CD4-positive, alpha-beta memory T cell (primary cell): ENCODE measurements around the gene DENND5A. TPM values are rescaled to one million over a fixed set of nuclear protein-coding genes. Genes with fewer than 3 reads are reported as not detected.

Source experiments
- CTCF ChIA-PET: fragments of 350-600 bp; sonication (Branson Sonifier 250); formaldehyde crosslinking; loops from one replicate; lab custom pipeline; 2021; ENCODE audit warnings: inconsistent platforms; ENCODE audit not compliant: partially characterized antibody; lab: Charles Lee
- POLR2A ChIA-PET: fragments of 350-600 bp; sonication (Branson Sonifier 250); formaldehyde crosslinking; loops from one replicate; lab custom pipeline; 2021; ENCODE audit not compliant: partially characterized antibody; lab: Charles Lee
- DNase-seq, 5 donors: peaks; one replicate each; pipeline versions ENCODE4 v3.0.0 to v3.0.0-alpha.2; 2020 to 2022; ENCODE audit warnings: mixed read lengths in 1 of 5
- H3K27ac ChIP-seq: one replicate; pipeline ENCODE4 v1.7.0; 2013; ENCODE audit warnings: low read depth, low read length
- H3K27me3 ChIP-seq: 2 replicates; pipeline ENCODE4 v1.7.0; 2013; ENCODE audit warnings: mild to moderate bottlenecking, low read length, moderate library complexity; ENCODE audit not compliant: insufficient read depth
- H3K36me3 ChIP-seq: 2 replicates; pipeline ENCODE4 v1.7.0; 2013; ENCODE audit warnings: mild to moderate bottlenecking, low read length, moderate library complexity; ENCODE audit not compliant: insufficient read depth
- H3K4me1 ChIP-seq: 2 replicates; pipeline ENCODE4 v1.7.0; 2013; ENCODE audit warnings: mild to moderate bottlenecking, low read length, moderate library complexity; ENCODE audit not compliant: insufficient read depth
- H3K4me3 ChIP-seq, 2 donors: one replicate each; pipeline ENCODE4 v1.7.0; 2013; ENCODE audit warnings: low read length in 2 of 2, mild to moderate bottlenecking in 1 of 2
- H3K9me3 ChIP-seq, 2 donors: one replicate each; pipeline ENCODE4 v1.7.0; 2013; ENCODE audit warnings: low read length in 2 of 2, control low read depth in 1 of 2; ENCODE audit not compliant: control insufficient read depth in 1 of 2
- H3K27ac Mint-ChIP-seq, 7 donors: one replicate each; pipeline ENCODE4 v1.8.0; 2020 to 2021; ENCODE audit warnings: mixed read lengths in 7 of 7, mild to moderate bottlenecking in 6 of 7, inconsistent platforms in 3 of 7, moderate library complexity in 3 of 7
- H3K27me3 Mint-ChIP-seq, 2 donors: one replicate each; pipeline ENCODE4 v1.8.0; 2020 to 2021; ENCODE audit warnings: mixed read lengths in 2 of 2
- H3K36me3 Mint-ChIP-seq, 2 donors: one replicate each; pipeline ENCODE4 v1.8.0; 2020 to 2021; ENCODE audit warnings: mixed read lengths in 2 of 2, inconsistent platforms in 1 of 2, mild to moderate bottlenecking in 1 of 2
- H3K4me1 Mint-ChIP-seq, 4 donors: one replicate each; pipeline ENCODE4 v1.8.0; 2020 to 2021; ENCODE audit warnings: mixed read lengths in 4 of 4, mild to moderate bottlenecking in 1 of 4
- H3K4me3 Mint-ChIP-seq, 8 donors: one replicate each; pipeline ENCODE4 v1.8.0; 2020 to 2021; ENCODE audit warnings: mixed read lengths in 8 of 8, mild to moderate bottlenecking in 7 of 8, moderate library complexity in 6 of 8, inconsistent platforms in 3 of 8
- H3K9me3 Mint-ChIP-seq, 8 donors: one replicate each; pipeline ENCODE4 v1.8.0; 2020 to 2021; ENCODE audit warnings: mixed read lengths in 8 of 8, mild to moderate bottlenecking in 5 of 8, inconsistent platforms in 3 of 8, moderate library complexity in 1 of 8
- intact Hi-C: fragments of 100-400 bp; cut with micrococcal nuclease; formaldehyde crosslinking; loops from one replicate; pipeline ENCODE4 v1.15.1; 2023
- polyA plus RNA-seq, 2 donors: library from polyadenylated mRNA; unstranded; fragments of 300-500 nt; fragmentation: Illumina TruSeq; gene quantifications; one replicate each; pipeline ENCODE4 v1.2.3, GENCODE V29; 2021
- total RNA-seq, 2 experiments: library from RNA; stranded (reverse); gene quantifications; one replicate each; pipeline ENCODE4 v1.2.3, GENCODE V29; 2021

Gene DENND5A
- total and polyA plus RNA-seq, 4 experiments from 2014 or later, result 14.5 to 61.9 (median 49.1) TPM

DNA sequence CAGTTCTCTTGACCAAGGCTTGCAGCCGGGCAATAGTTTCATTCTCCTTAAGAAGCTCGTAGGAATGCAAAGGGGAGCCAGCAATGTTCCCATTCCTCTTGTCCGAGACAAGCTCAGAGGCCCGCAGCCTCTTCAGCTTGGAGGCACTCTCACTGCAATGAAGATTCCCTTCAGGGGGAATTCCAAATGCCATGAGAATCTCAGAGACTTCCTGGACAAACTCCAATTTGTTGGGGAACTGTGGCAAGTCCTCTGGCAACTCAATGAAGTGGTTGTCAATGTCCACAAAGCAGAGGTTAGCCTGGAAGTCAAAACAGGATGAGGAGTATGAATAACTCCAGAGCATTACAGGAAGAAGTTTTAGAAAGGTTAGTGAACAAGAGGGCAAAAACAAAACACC lies 84.4 kb downstream of the DENND5A start:
- CTCF ChIA-PET, result interaction anchor here (1.3 to 1.4 kb wide), 2 partner anchors 43 to 97 kb away, joined by 3 to 6 read pairs; no protein-coding TSS in a partner anchor
- Mint-ChIP-seq H3K36me3 (peaks cover 26 to 41% of the 10 kb centered on the region in 2 donors), H3K4me3 (no peak overlapping the region), H3K27ac (peak overlapping the region in 1 of 7 donors; percentile 80), H3K4me1 (peaks cover 0 to 2% (median 0%) of the 10 kb centered on the region in 4 donors), H3K9me3 (no peaks in the 10 kb centered on the region), H3K27me3 (no peaks in the 10 kb centered on the region)
- H3K4me3 ChIP-seq, result no peak overlapping the region
- POLR2A ChIA-PET, result no interaction called here
- H3K36me3 ChIP-seq, result peaks cover 7% of the 10 kb centered on the region
- DNase-seq, result no peak
- no peak overlapping the region for H3K27ac ChIP-seq
- intact Hi-C loops, result no loop called here
- no peaks in the 10 kb centered on the region for H3K9me3 ChIP-seq
- no peaks in the 10 kb centered on the region for H3K4me1 ChIP-seq
- H3K27me3 ChIP-seq, result no peaks in the 10 kb centered on the region

DNA sequence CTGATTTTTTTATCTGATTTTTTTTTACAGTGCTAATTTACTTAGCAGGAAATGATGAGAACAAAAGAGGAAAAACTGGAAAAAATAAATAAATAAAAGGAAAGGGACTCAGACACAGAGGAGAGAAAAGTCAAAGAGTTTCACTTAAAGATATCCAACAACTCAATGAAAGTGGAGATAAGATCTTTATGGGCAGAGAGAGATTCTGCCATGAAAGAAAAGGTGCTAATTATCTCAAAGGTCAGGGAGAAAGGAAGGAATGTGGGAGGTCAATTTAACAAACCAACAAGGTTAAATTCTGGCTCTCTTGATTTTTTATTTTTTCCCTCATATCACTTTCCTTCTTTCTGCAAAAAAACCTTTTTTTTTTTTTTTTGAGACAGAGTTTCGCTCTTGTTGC lies 86.0 kb downstream of the DENND5A start:
- H3K36me3 Mint-ChIP-seq, result peaks cover 29 to 47% of the 10 kb centered on the region in 2 donors
- Histone ChIP-seq H3K27me3 (no peaks in the 10 kb centered on the region), H3K36me3 (peaks cover 7% of the 10 kb centered on the region), H3K4me3 (no peak overlapping the region), H3K4me1 (no peaks in the 10 kb centered on the region), H3K9me3 (no peaks in the 10 kb centered on the region), H3K27ac (no peak overlapping the region)
- POLR2A ChIA-PET, result no interaction called here
- CTCF ChIA-PET, result no interaction called here
- peaks cover 0 to 2% (median 0%) of the 10 kb centered on the region in 4 donors for H3K4me1 Mint-ChIP-seq
- H3K9me3 Mint-ChIP-seq, result no peaks in the 10 kb centered on the region
- H3K4me3 Mint-ChIP-seq, result no peak overlapping the region
- H3K27ac Mint-ChIP-seq, result no peak overlapping the region
- intact Hi-C loops, result no loop called here
- H3K27me3 Mint-ChIP-seq, result no peaks in the 10 kb centered on the region
- no peak for DNase-seq

DNA sequence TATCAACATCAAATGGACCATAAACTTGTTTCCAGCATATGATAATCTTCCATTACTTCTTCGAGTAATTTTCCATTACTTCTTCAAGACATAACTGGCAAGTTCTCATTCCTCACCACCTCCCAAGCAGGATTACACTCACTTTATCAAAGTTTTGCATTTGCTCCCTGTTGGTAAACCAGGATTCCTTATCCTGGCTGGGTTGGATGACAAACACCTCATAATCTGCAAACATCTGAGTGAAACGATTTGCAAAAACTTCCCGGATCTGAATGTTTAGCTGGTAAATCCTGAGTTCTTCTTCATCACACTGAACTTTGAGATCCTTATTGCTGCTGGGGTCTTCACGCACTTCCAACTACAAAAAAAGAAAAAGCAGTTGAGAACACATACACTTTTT lies 86.4 kb downstream of the DENND5A start:
- H3K9me3 ChIP-seq, result no peaks in the 10 kb centered on the region
- no peaks in the 10 kb centered on the region for H3K27me3 ChIP-seq
- no peak overlapping the region for H3K4me3 ChIP-seq
- peaks cover 29 to 47% of the 10 kb centered on the region in 2 donors for H3K36me3 Mint-ChIP-seq
- intact Hi-C loops, result no loop called here
- H3K4me3 Mint-ChIP-seq, result no peak overlapping the region
- POLR2A ChIA-PET, result no interaction called here
- no peaks in the 10 kb centered on the region for H3K27me3 Mint-ChIP-seq
- H3K27ac Mint-ChIP-seq, result no peak overlapping the region
- CTCF ChIA-PET, result no interaction called here
- H3K36me3 ChIP-seq, result peaks cover 7% of the 10 kb centered on the region
- H3K4me1 Mint-ChIP-seq, result peaks cover 0 to 2% (median 0%) of the 10 kb centered on the region in 4 donors
- H3K9me3 Mint-ChIP-seq, result no peaks in the 10 kb centered on the region
- no peak for DNase-seq
- H3K27ac ChIP-seq, result no peak overlapping the region
- H3K4me1 ChIP-seq, result no peaks in the 10 kb centered on the region

DNA sequence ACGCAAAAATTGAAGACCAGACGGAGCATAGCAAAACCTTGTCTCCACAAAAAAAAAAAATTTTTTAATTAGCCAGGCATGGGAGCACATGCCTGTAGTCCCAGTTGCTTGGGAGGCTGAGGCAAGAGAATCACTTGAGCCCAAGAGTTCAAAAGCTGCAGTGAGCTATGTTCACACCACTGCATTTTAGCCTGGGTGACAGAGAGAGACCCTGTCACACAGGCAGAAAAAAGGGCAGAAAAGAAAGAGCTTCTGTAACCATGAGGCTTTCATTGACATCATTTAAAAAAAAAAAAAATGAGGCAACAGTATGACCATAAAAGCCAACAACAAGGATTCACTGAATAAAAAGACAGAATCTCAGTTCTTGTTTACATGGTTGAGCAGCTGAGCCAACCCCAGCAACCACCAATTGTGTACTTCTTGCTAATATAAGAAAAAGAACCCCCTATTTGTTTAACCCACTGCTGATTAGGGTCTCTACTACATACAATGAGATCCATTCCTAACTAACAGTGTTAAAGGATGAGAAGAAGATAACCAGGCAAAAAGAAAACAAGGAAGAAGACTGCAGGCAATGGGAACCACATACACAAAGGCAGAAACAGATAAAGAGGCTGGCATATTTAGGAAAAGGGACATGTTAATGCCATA lies 87.6 kb downstream of the DENND5A start:
- Histone ChIP-seq H3K27ac (no peak overlapping the region), H3K9me3 (no peaks in the 10 kb centered on the region), H3K4me3 (no peak overlapping the region), H3K4me1 (no peaks in the 10 kb centered on the region), H3K27me3 (no peaks in the 10 kb centered on the region), H3K36me3 (peaks cover 7% of the 10 kb centered on the region)
- H3K36me3 Mint-ChIP-seq, result peaks cover 30 to 48% of the 10 kb centered on the region in 2 donors
- H3K27ac Mint-ChIP-seq, result peak overlapping the region in 2 of 7 donors; percentile 2 to 51
- no peaks in the 10 kb centered on the region for H3K27me3 Mint-ChIP-seq
- no peak overlapping the region for H3K4me3 Mint-ChIP-seq
- H3K4me1 Mint-ChIP-seq, result peaks cover 0 to 2% (median 0%) of the 10 kb centered on the region in 4 donors
- CTCF ChIA-PET, result no interaction called here
- intact Hi-C loops, result no loop called here
- no peak for DNase-seq
- H3K9me3 Mint-ChIP-seq, result no peaks in the 10 kb centered on the region
- POLR2A ChIA-PET, result interaction anchor here (0.6 kb wide), 1 partner anchor 87 kb away, joined by 3 read pairs; no protein-coding TSS in a partner anchor

DNA sequence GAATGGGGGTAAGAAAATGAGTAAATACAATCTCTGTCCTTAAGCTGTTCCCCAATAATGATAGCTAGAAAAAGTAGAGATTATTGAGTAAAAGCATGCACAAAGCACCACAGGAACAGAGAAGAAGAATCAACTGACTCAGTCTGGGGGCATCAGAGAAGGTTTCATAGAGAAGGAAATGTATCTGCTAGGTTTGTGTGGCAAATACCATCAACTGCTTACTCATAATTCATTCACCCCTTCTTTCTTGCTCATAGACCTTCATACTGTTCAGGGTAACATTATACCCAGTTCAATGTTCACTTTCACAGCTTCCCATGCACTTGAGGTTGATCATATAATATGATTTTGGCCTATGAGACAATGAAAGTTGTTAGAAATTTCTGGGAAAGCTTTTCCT lies 88.6 kb downstream of the DENND5A start:
- peaks cover 36 to 58% of the 10 kb centered on the region in 2 donors for H3K36me3 Mint-ChIP-seq
- H3K27ac ChIP-seq, result no peak overlapping the region
- peaks cover 7% of the 10 kb centered on the region for H3K36me3 ChIP-seq
- no peaks in the 10 kb centered on the region for H3K4me1 ChIP-seq
- no peaks in the 10 kb centered on the region for H3K9me3 ChIP-seq
- no peaks in the 10 kb centered on the region for H3K27me3 Mint-ChIP-seq
- intact Hi-C loops, result no loop called here
- no peak for DNase-seq
- peak overlapping the region in 1 of 7 donors; percentile 11 for H3K27ac Mint-ChIP-seq
- H3K27me3 ChIP-seq, result no peaks in the 10 kb centered on the region
- ChIA-PET CTCF (interaction anchor here (1.0 kb wide), 1 partner anchor 9 kb away, joined by 3 read pairs; no protein-coding TSS in a partner anchor), POLR2A (no interaction called here)
- H3K4me3 ChIP-seq, result no peak overlapping the region
- peaks cover 0 to 2% (median 0%) of the 10 kb centered on the region in 4 donors for H3K4me1 Mint-ChIP-seq
- no peaks in the 10 kb centered on the region for H3K9me3 Mint-ChIP-seq
- no peak overlapping the region for H3K4me3 Mint-ChIP-seq

DNA sequence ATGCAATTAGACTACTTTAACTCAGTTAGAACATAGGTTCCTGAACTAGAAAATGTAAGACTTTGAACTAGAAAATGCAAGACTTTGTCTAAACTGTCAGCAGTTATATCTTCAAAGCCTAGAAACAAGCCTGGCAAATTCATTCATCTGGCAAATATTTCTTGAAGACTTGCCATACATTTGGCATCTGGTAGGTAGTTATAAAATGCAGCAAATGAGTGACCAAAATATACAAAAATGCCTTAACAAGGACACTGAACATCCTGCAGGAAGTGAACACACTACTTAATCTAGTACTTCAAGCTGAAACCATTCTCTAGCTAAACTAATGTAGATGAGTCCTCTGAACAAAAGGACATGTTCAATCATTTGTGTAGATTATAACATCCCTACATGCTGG lies 89.0 kb downstream of the DENND5A start:
- no peaks in the 10 kb centered on the region for H3K27me3 ChIP-seq
- H3K4me3 ChIP-seq, result no peak overlapping the region
- no peaks in the 10 kb centered on the region for H3K9me3 ChIP-seq
- no peak for DNase-seq
- H3K36me3 Mint-ChIP-seq, result peaks cover 36 to 58% of the 10 kb centered on the region in 2 donors
- no peaks in the 10 kb centered on the region for H3K9me3 Mint-ChIP-seq
- H3K27ac ChIP-seq, result no peak overlapping the region
- H3K36me3 ChIP-seq, result peaks cover 7% of the 10 kb centered on the region
- CTCF ChIA-PET, result interaction anchor here (1.0 kb wide), 1 partner anchor 9 kb away, joined by 3 read pairs; no protein-coding TSS in a partner anchor
- H3K4me1 Mint-ChIP-seq, result peaks cover 0 to 2% (median 0%) of the 10 kb centered on the region in 4 donors
- POLR2A ChIA-PET, result no interaction called here
- H3K27ac Mint-ChIP-seq, result no peak overlapping the region
- no peak overlapping the region for H3K4me3 Mint-ChIP-seq
- no peaks in the 10 kb centered on the region for H3K27me3 Mint-ChIP-seq
- H3K4me1 ChIP-seq, result no peaks in the 10 kb centered on the region
- intact Hi-C loops, result no loop called here

DNA sequence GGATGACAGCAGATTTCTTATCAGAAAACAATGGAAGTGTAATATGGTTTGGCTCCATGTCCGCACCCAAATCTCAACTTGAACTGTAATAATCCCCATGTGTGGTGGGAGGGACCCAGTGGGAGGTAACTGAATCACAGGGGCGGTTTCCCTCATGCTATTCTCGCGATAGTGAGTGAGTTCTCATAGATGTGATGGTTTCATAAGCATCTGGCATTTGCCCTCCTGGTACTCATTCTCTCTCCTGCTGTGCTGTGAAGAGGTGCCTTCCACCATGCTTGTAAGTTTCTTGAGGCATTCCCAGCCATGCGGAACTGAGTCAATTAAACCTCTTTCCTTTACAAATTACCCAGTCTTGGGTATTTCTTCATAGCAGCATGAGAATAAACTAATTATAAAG lies 92.8 kb downstream of the DENND5A start:
- Mint-ChIP-seq H3K27me3 (no peaks in the 10 kb centered on the region), H3K27ac (no peak overlapping the region), H3K4me1 (peaks cover 0 to 7% (median 2%) of the 10 kb centered on the region in 4 donors), H3K9me3 (no peaks in the 10 kb centered on the region), H3K36me3 (peaks cover 42 to 57% of the 10 kb centered on the region in 2 donors), H3K4me3 (no peak overlapping the region)
- POLR2A ChIA-PET, result no interaction called here
- no peak overlapping the region for H3K27ac ChIP-seq
- no peak for DNase-seq
- no peaks in the 10 kb centered on the region for H3K9me3 ChIP-seq
- peaks cover 7% of the 10 kb centered on the region for H3K36me3 ChIP-seq
- intact Hi-C loops, result no loop called here
- H3K4me3 ChIP-seq, result no peak overlapping the region
- CTCF ChIA-PET, result interaction anchor here (1.0 to 9.9 kb wide), 3 partner anchors 10 to 334 kb away, joined by 3 to 123 read pairs (median 5); no protein-coding TSS in a partner anchor
- no peaks in the 10 kb centered on the region for H3K4me1 ChIP-seq
- H3K27me3 ChIP-seq, result no peaks in the 10 kb centered on the region
